Measurements from ENCODE around the gene NADSYN1. TPM values are rescaled to one million over a fixed set of nuclear protein-coding genes. Genes with fewer than 3 reads are reported as not detected.

NADSYN1 gene
- total RNA-seq, 2 donors from 2014 or later = 45.7 to 71.2 TPM

GRCh38 chr11:71430166-71430565 lies 22.8 kb upstream of the NADSYN1 start:
- no peak for TF ChIP-seq CTCF (IDR thresholded peaks at IDR 0.05)
- TF ChIP-seq POLR2A (IDR thresholded peaks at IDR 0.05) = no peak
- Histone ChIP-seq H3K27ac (no peak overlapping the region), H3K27me3 (no peaks in the 10 kb centered on the region), H3K4me1 (no peaks in the 10 kb centered on the region), H3K9me3 (no peaks in the 10 kb centered on the region), H3K36me3 (replicated peaks in 1 of 2; ENCODE audit: insufficient read depth in 1 of 2, low read depth in 2 of 2) (no peaks in the 10 kb centered on the region), H3K4me3 (no peak overlapping the region)
- 87 to 94% methylated on average over 3 to 9 of the region's 9 CpGs for WGBS, 2 donors
- intact Hi-C loops (cut with DNase I) = loop anchor here (5.0 kb wide), 1 partner anchor 323 kb away; no protein-coding TSS in a partner anchor
- no peak for DNase-seq
- no peak for ATAC-seq

GRCh38 chr11:71431271-71431670 lies 21.7 kb upstream of the NADSYN1 start:
- DNase-seq = no peak
- TF ChIP-seq POLR2A (IDR thresholded peaks at IDR 0.05) (no peak), CTCF (IDR thresholded peaks at IDR 0.05) (no peak)
- Histone ChIP-seq H3K36me3 (replicated peaks in 1 of 2; ENCODE audit: insufficient read depth in 1 of 2, low read depth in 2 of 2) (no peaks in the 10 kb centered on the region), H3K27me3 (no peaks in the 10 kb centered on the region), H3K4me1 (no peaks in the 10 kb centered on the region), H3K4me3 (no peak overlapping the region), H3K27ac (no peak overlapping the region), H3K9me3 (no peaks in the 10 kb centered on the region)
- no peak for ATAC-seq
- intact Hi-C loops (cut with DNase I) = loop anchor here (5.0 kb wide), 1 partner anchor 324 kb away; no protein-coding TSS in a partner anchor
- 72 to 74% methylated on average over 7 of the region's 7 CpGs for WGBS, 2 donors

- no peaks in the 10 kb centered on the region for H3K36me3 ChIP-seq (replicated peaks in 1 of 2; ENCODE audit: insufficient read depth in 1 of 2, low read depth in 2 of 2)
- ATAC-seq (no peak), DNase-seq (no peak)
- H3K4me3 ChIP-seq = no peak overlapping the region
- TF ChIP-seq POLR2A (IDR thresholded peaks at IDR 0.05) (no peak), CTCF (IDR thresholded peaks at IDR 0.05) (no peak)
- no peaks in the 10 kb centered on the region for H3K4me1 ChIP-seq
- no peaks in the 10 kb centered on the region for H3K27me3 ChIP-seq
- no peak overlapping the region for H3K27ac ChIP-seq
- H3K9me3 ChIP-seq = no peaks in the 10 kb centered on the region
- whole genome bisulfite sequencing, 2 donors = 87 to 100% methylated on average over 1 to 7 of the region's 7 CpGs
- intact Hi-C loops (cut with DNase I) = loop anchor here (5.0 kb wide), 1 partner anchor 326 kb away; no protein-coding TSS in a partner anchor
Measured at GRCh38 chr11:71432761-71433647, 20.0 kb upstream of the NADSYN1 start.

- TF ChIP-seq POLR2A (IDR thresholded peaks at IDR 0.05) (no peak), CTCF (IDR thresholded peaks at IDR 0.05) (no peak)
- H3K36me3 ChIP-seq (replicated peaks in 1 of 2; ENCODE audit: insufficient read depth in 1 of 2, low read depth in 2 of 2) = no peaks in the 10 kb centered on the region
- ATAC-seq = no peak
- H3K27me3 ChIP-seq = no peaks in the 10 kb centered on the region
- H3K9me3 ChIP-seq = no peaks in the 10 kb centered on the region
- H3K27ac ChIP-seq = no peak overlapping the region
- DNase-seq = peak in 2 of 4 donors; percentile 27 to 35
- H3K4me3 ChIP-seq = no peak overlapping the region
- 81 to 84% methylated on average over 11 to 19 of the region's 19 CpGs for WGBS, 2 donors
- no peaks in the 10 kb centered on the region for H3K4me1 ChIP-seq
- intact Hi-C loops (cut with DNase I) = loop anchor here (5.0 kb wide), 1 partner anchor 327 kb away; no protein-coding TSS in a partner anchor
Measured at GRCh38 chr11:71433648-71434450, 19.2 kb upstream of the NADSYN1 start.

All from body of pancreas (tissue), 4 donors.